Colonic mucosa (tissue), 4 donors: Measurements from ENCODE around the gene PLEKHJ1. TPM values are rescaled to one million over a fixed set of nuclear protein-coding genes. Genes with fewer than 3 reads are reported as not detected.
A peak's percentile ranks its signal among the peaks of the same experiment; 100 is the strongest.

ENCODE experiments used
- DNase-seq: peaks from one replicate; pipeline ENCODE4 v3.0.0-alpha.2; 2020
- H3K27ac ChIP-seq: fragments of 200-600 bp; one replicate; pipeline ENCODE4 v1.8.0; 2021
- H3K27me3 ChIP-seq: fragments of 200-600 bp; one replicate; pipeline ENCODE4 v1.8.0; 2021
- H3K36me3 ChIP-seq: fragments of 200-600 bp; one replicate; pipeline ENCODE4 v1.8.0; 2021
- H3K4me1 ChIP-seq: fragments of 200-600 bp; one replicate; pipeline ENCODE4 v1.8.0; 2021; ENCODE audit warnings: mild to moderate bottlenecking
- H3K4me3 ChIP-seq: fragments of 200-600 bp; one replicate; pipeline ENCODE4 v1.8.0; 2021
- H3K9ac ChIP-seq, 2 donors: one replicate each; pipeline ENCODE4 v1.7.0; 2013; ENCODE audit warnings: control low read depth in 2 of 2, low read depth in 2 of 2, low read length in 2 of 2
- H3K9me3 ChIP-seq: fragments of 200-600 bp; one replicate; pipeline ENCODE4 v1.8.0; 2021
- intact Hi-C: fragments of 100-400 bp; cut with DNase I; formaldehyde crosslinking; loops from one replicate; pipeline ENCODE4 v1.14.1; 2022
- microRNA-seq: library from miRNA; unstranded; fragments of <30 nt; microRNA quantifications from one replicate; pipeline ENCODE4, GENCODE V29; 2019
- total RNA-seq, 2 donors: library from RNA; stranded (reverse); fragmentation: NEBNext Ultra II Directional in 1 of 2; extraction: Animal tissue kit (Norgen Biotek cat#: 25700) in 1 of 2; gene quantifications; one replicate each; pipeline ENCODE4 v1.2.1, GENCODE V29; 2021
- TF ChIP-seq, protein P1 (sequence below): fragments of 200-600 bp; IDR thresholded peaks from one replicate; pipeline ENCODE4 v1.8.0; 2022; ENCODE audit warnings: antibody characterized with exemption, mild to moderate bottlenecking
- donor health status: healthy.
- donor health status: DM: no; HTN: no; CAD: no.
- donor health status: DM: no; HTN: no; CAD: no.

PLEKHJ1 gene
- total RNA-seq, 2 donors from 2014 or later, result 176 to 238 TPM

DNA sequence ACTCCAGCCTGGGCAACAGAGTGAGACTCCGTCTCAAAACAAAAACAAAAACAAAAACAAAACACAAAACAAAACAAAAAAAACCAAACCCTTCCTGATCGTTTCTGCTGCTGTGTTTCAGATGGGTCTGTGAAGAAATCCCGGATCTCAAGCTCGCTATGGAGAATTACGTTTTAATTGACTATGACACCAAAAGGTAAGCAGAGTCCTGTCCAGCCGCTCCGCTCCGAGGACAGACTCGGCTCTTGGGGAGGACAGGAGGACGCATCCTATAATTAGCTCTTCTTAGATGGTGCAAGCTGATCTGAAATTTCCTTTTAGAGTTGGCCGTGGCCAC is 50.4 kb downstream of the PLEKHJ1 start:
- TF ChIP-seq, protein P1, sequence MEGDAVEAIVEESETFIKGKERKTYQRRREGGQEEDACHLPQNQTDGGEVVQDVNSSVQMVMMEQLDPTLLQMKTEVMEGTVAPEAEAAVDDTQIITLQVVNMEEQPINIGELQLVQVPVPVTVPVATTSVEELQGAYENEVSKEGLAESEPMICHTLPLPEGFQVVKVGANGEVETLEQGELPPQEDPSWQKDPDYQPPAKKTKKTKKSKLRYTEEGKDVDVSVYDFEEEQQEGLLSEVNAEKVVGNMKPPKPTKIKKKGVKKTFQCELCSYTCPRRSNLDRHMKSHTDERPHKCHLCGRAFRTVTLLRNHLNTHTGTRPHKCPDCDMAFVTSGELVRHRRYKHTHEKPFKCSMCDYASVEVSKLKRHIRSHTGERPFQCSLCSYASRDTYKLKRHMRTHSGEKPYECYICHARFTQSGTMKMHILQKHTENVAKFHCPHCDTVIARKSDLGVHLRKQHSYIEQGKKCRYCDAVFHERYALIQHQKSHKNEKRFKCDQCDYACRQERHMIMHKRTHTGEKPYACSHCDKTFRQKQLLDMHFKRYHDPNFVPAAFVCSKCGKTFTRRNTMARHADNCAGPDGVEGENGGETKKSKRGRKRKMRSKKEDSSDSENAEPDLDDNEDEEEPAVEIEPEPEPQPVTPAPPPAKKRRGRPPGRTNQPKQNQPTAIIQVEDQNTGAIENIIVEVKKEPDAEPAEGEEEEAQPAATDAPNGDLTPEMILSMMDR, result no peak
- no peaks in the 10 kb centered on the region for H3K27me3 ChIP-seq
- DNase-seq, result no peak
- no peak overlapping the region for H3K4me3 ChIP-seq
- no peak overlapping the region for H3K9ac ChIP-seq
- H3K27ac ChIP-seq, result peak overlapping the region; percentile 41
- intact Hi-C loops, result no loop called here
- peaks cover 8% of the 10 kb centered on the region for H3K36me3 ChIP-seq
- H3K4me1 ChIP-seq, result no peaks in the 10 kb centered on the region
- H3K9me3 ChIP-seq, result no peaks in the 10 kb centered on the region

DNA sequence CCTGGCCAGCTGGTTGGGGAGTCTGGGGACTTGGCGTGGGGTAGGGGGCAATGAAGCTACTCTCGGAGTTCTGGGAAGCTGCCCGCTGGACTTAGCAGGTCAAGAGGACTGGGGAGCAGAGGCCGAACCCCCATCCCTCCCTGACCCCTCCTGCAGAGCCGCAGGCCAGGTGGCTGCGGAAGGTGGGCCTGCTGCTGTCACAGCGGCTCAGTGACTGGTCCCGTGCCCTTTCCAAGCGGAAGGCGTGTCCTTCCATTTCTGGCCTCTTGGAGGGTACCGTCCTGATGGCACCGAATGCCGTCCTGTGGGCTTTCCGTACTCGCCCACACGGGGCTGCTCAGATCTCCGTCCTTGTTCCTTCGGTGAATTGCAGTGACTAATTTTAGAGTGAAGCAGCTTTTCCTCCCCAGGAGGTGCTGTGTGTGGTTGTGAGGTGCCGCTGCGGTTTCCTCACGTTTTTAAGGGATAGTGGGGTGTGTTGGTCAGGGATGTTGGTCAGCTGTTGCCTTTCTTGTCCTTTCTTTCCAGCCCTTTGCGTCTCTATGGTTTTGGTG is 51.6 kb downstream of the PLEKHJ1 start:
- Histone ChIP-seq H3K27me3 (no peaks in the 10 kb centered on the region), H3K4me1 (no peaks in the 10 kb centered on the region), H3K9ac (no peak overlapping the region), H3K9me3 (no peaks in the 10 kb centered on the region), H3K27ac (no peak overlapping the region), H3K4me3 (no peak overlapping the region), H3K36me3 (peaks cover 5% of the 10 kb centered on the region)
- TF ChIP-seq, protein P1, result no peak
- DNase-seq, result no peak
- intact Hi-C loops, result no loop called here

Small RNA genes within 50 kb of the gene (microRNA-seq; reads per million reads assigned to microRNA genes)
- gene MIR1227, result 3.9 reads per million
- gene MIR4321, result not detected

Other genes with a start within 250 kb of the PLEKHJ1 start
- gene BTBD2, start 220.6 kb downstream of the PLEKHJ1 start, total RNA-seq, result 10 to 100 TPM; 74.5 to 81.5 TPM
- 100 to 1,000 TPM; 358 to 589 TPM for gene MKNK2, start 185.1 kb downstream of the PLEKHJ1 start, total RNA-seq
- 10 to 100 TPM; 40.0 to 40.5 TPM for gene MOB3A, start 140.0 kb downstream of the PLEKHJ1 start, total RNA-seq
- gene IZUMO4, start 139.4 kb downstream of the PLEKHJ1 start, total RNA-seq, result 1 to 10 TPM; 2.1 to 4.5 TPM
- 100 to 1,000 TPM; 105 to 137 TPM for gene AP3D1, start 84.8 kb downstream of the PLEKHJ1 start, total RNA-seq
- 10 to 100 TPM; 31.5 to 52.0 TPM for gene DOT1L, start 72.4 kb downstream of the PLEKHJ1 start, total RNA-seq
- gene SF3A2, start 495 bp upstream of the PLEKHJ1 start, total RNA-seq, result 10 to 100 TPM; 60.9 to 99.8 TPM
- gene AMH, start 13.0 kb upstream of the PLEKHJ1 start, total RNA-seq, result 1 to 10 TPM in 1 of 2 donors, under 1 TPM in 1; 0.90 to 5.1 TPM
- gene JSRP1, start 20.1 kb upstream of the PLEKHJ1 start, total RNA-seq, result 1 to 10 TPM in 1 of 2 donors, under 1 TPM in 1; 0.64 to 1.3 TPM
- gene PEAK3, start 45.8 kb upstream of the PLEKHJ1 start, total RNA-seq, result under 1 TPM; 0.29 to 0.72 TPM
- gene LINGO3, start 71.8 kb upstream of the PLEKHJ1 start, total RNA-seq, result under 1 TPM in 1 of 2 donors, not detected in 1; 0.58 TPM
- 100 to 1,000 TPM in 1 of 2 donors, 10 to 100 TPM in 1; 99.0 to 185 TPM for gene LSM7, start 92.3 kb upstream of the PLEKHJ1 start, total RNA-seq
- gene SPPL2B, start 92.4 kb upstream of the PLEKHJ1 start, total RNA-seq, result 100 to 1,000 TPM; 108 to 206 TPM
- under 1 TPM in 1 of 2 donors, not detected in 1; 0.25 TPM for gene TMPRSS9, start 123.9 kb upstream of the PLEKHJ1 start, total RNA-seq
- gene TIMM13, start 191.3 kb upstream of the PLEKHJ1 start, total RNA-seq, result 100 to 1,000 TPM; 100 to 252 TPM
- 100 to 1,000 TPM in 1 of 2 donors, 10 to 100 TPM in 1; 35.6 to 186 TPM for gene LMNB2, start 220.6 kb upstream of the PLEKHJ1 start, total RNA-seq
- 10 to 100 TPM; 17.5 to 21.6 TPM for gene GADD45B, start 239.8 kb upstream of the PLEKHJ1 start, total RNA-seq